T follicular helper cell (primary cell): ENCODE results near the gene IGIP.
A peak's percentile ranks its signal among the peaks of the same experiment; 100 is the strongest.
"Not testable (repeated sequence)": the region's sequence is repeated elsewhere in the genome, so short reads cannot be mapped to it uniquely, and the experiment has no call there.

Experiments
- DNase-seq: peaks from one replicate; pipeline ENCODE4 v3.0.0-alpha.2; 2020; ENCODE audit warnings: low read depth

The IGIP gene

GRCh38 chr5:140141241-140141640 lies 15.5 kb downstream of the IGIP start:
- no peak for DNase-seq

GRCh38 chr5:140142246-140142645 lies 16.5 kb downstream of the IGIP start:
- DNase-seq = no peak

- no peak for DNase-seq
Measured at GRCh38 chr5:140142856-140143255, 17.1 kb downstream of the IGIP start.

- no peak for DNase-seq
Measured at GRCh38 chr5:140143521-140144258, 18.0 kb downstream of the IGIP start.

- DNase-seq = no peak
Measured at GRCh38 chr5:140145256-140145655, 19.5 kb downstream of the IGIP start.

GRCh38 chr5:140145818-140146522 lies 20.2 kb downstream of the IGIP start:
- peak; percentile 29 for DNase-seq

- no peak for DNase-seq
Measured at GRCh38 chr5:140146523-140146842, 20.7 kb downstream of the IGIP start.

- DNase-seq = no peak
Measured at GRCh38 chr5:140147460-140147859, 21.7 kb downstream of the IGIP start.

- no peak for DNase-seq
Measured at GRCh38 chr5:140148508-140148907, 22.8 kb downstream of the IGIP start.

- no peak for DNase-seq
Measured at GRCh38 chr5:140150201-140150600, 24.5 kb downstream of the IGIP start.

- no peak for DNase-seq
Measured at GRCh38 chr5:140151144-140152021, 25.6 kb downstream of the IGIP start.

- DNase-seq = no peak
Measured at GRCh38 chr5:140152022-140152999, 26.6 kb downstream of the IGIP start.

- DNase-seq = no peak
Measured at GRCh38 chr5:140153255-140153654, 27.5 kb downstream of the IGIP start.

GRCh38 chr5:140153905-140154304 lies 28.2 kb downstream of the IGIP start:
- no peak for DNase-seq

- not testable (repeated sequence) for DNase-seq
Measured at GRCh38 chr5:140154710-140155381, 29.1 kb downstream of the IGIP start.

- DNase-seq = peak; percentile 79
Measured at GRCh38 chr5:140157032-140157781, 31.5 kb downstream of the IGIP start.

- no peak for DNase-seq
Measured at GRCh38 chr5:140159014-140159927, 33.5 kb downstream of the IGIP start.

- DNase-seq = no peak
Measured at GRCh38 chr5:140162275-140162674, 36.5 kb downstream of the IGIP start.

- no peak for DNase-seq
Measured at GRCh38 chr5:140162781-140163180, 37.0 kb downstream of the IGIP start.
